ENCODE results near the gene NEU2. TPM values are rescaled to one million over a fixed set of nuclear protein-coding genes. Genes with fewer than 3 reads are reported as not detected.

Gene NEU2
- total RNA-seq, 1 experiment from 2014 or later = not detected

DNA sequence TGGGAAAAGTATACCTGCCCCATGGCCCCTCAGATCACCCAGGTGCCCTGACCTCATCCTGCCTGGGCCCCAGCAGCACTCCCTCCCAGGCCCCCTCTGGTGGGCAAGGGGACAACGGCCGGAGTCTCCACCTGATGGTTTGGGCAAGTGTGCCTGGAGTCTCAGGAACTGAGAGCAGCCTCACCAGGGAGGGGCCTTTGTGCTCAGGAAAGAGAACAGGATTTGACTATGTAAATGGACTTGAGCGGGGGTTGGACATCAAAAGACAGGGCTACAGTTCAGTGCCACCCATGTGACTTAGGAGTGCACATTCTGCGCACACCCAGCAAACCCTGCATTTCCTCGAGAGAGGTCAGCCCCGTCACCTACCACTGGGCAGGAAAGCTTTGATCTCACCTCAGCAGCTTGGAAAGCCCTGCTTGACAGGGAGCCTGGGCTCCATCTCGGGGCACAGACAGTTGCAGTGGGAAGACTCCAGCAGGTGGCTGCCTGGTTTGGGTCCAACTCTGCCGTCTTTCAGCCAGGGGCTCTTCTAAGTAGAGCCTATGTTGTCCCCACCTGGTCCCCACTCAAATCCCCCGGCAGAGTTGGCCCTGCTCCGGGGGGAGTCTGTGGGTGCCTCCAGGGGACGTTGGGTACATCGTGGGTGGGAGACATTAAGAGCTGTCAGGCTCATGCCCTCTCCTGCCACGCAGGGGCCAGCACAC lies 30.9 kb downstream of the NEU2 start:
- no peak overlapping the region for H3T11ph ChIP-seq (ENCODE audit: low read length)
- H3K36me3 Mint-ChIP-seq (ENCODE audit: insufficient read depth in 1 of 3, low read depth in 3 of 3) = no peaks in the 10 kb centered on the region
- H3K27me3 ChIP-seq (ENCODE audit: insufficient read depth, low read length) = no peaks in the 10 kb centered on the region
- no peak overlapping the region for H4K8ac ChIP-seq (replicated peaks; ENCODE audit: insufficient read length, low read depth, low read length)
- no peak overlapping the region for H4K91ac ChIP-seq (ENCODE audit: insufficient read length, low read depth, low read length)
- H2BK5ac ChIP-seq (ENCODE audit: insufficient read length, low read length) = no peak overlapping the region
- no peak overlapping the region for H3K56ac ChIP-seq (ENCODE audit: insufficient read length, low read depth, low read length)
- H2BK15ac ChIP-seq (ENCODE audit: low read depth, low read length) = no peak overlapping the region
- no peak overlapping the region for H4K5ac ChIP-seq (ENCODE audit: insufficient read length, low read depth, low read length)
- H3K23me2 ChIP-seq (ENCODE audit: insufficient read length, low read depth, low read length, poor library complexity, severe bottlenecking) = no peaks in the 10 kb centered on the region
- no peak overlapping the region for H3K23ac ChIP-seq (ENCODE audit: insufficient read length, low read depth, low read length)
- no peaks in the 10 kb centered on the region for H3K9me3 Mint-ChIP-seq
- no peak overlapping the region for H2BK120ac ChIP-seq (ENCODE audit: low read depth, low read length, poor library complexity, severe bottlenecking)
- no peak overlapping the region for H2AK5ac ChIP-seq (ENCODE audit: insufficient read length, low read length)
- H2BK12ac ChIP-seq (ENCODE audit: insufficient read length, low read depth, low read length) = no peak overlapping the region
- H3K4me3 Mint-ChIP-seq = no peak overlapping the region
- H3K27ac ChIP-seq (ENCODE audit: insufficient read length, low read depth, low read length) = no peak overlapping the region
- H4K20me1 ChIP-seq (ENCODE audit: control insufficient read depth, insufficient read depth, insufficient read length) = no peaks in the 10 kb centered on the region
- no peak overlapping the region for H2BK20ac ChIP-seq (ENCODE audit: low read depth, low read length, poor library complexity, severe bottlenecking)
- H3K27ac Mint-ChIP-seq = 0 out of 7 replicates have a peak overlapping the region, but pooled peaks of 1 of the 3 experiments have one; percentile 40
- no peak overlapping the region for H3K4me2 ChIP-seq (ENCODE audit: insufficient read depth, insufficient read length, low read length)
- H3K14ac ChIP-seq (ENCODE audit: insufficient read depth, low read length) = no peak overlapping the region
- peaks cover 12 to 25% of the 10 kb centered on the region in 2 experiments for H3K4me1 Mint-ChIP-seq
- no peak overlapping the region for H3K18ac ChIP-seq (ENCODE audit: insufficient read length, low read depth, low read length)
- no peaks in the 10 kb centered on the region for H3K79me1 ChIP-seq (ENCODE audit: insufficient read depth, low read depth, low read length, poor library complexity, severe bottlenecking)
- H3K79me2 ChIP-seq (ENCODE audit: insufficient read depth, low read length) = no peaks in the 10 kb centered on the region
- no peaks in the 10 kb centered on the region for H3K4me1 ChIP-seq (ENCODE audit: insufficient read depth, low read length)
- H2AFZ ChIP-seq (ENCODE audit: low read length) = no peak overlapping the region
- H3K4ac ChIP-seq (ENCODE audit: low read depth, low read length) = no peak overlapping the region
- DNase-seq = peak; percentile 79
- H3K27me3 Mint-ChIP-seq (ENCODE audit: low read depth) = no peaks in the 10 kb centered on the region
- WGBS (ENCODE audit: extremely low coverage, insufficient read length, low lambda C conversion rate) = no CpG with 5 or more reads among the region's 13 CpGs
- TF ChIP-seq, protein P1, sequence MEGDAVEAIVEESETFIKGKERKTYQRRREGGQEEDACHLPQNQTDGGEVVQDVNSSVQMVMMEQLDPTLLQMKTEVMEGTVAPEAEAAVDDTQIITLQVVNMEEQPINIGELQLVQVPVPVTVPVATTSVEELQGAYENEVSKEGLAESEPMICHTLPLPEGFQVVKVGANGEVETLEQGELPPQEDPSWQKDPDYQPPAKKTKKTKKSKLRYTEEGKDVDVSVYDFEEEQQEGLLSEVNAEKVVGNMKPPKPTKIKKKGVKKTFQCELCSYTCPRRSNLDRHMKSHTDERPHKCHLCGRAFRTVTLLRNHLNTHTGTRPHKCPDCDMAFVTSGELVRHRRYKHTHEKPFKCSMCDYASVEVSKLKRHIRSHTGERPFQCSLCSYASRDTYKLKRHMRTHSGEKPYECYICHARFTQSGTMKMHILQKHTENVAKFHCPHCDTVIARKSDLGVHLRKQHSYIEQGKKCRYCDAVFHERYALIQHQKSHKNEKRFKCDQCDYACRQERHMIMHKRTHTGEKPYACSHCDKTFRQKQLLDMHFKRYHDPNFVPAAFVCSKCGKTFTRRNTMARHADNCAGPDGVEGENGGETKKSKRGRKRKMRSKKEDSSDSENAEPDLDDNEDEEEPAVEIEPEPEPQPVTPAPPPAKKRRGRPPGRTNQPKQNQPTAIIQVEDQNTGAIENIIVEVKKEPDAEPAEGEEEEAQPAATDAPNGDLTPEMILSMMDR (conservative IDR thresholded peaks at IDR 0.05) = peak; percentile 66
- no peak overlapping the region for H3K9ac ChIP-seq (ENCODE audit: extremely low read depth, insufficient read length, low read length)
- no peaks in the 10 kb centered on the region for H3K9me3 ChIP-seq (ENCODE audit: control insufficient read depth, low read depth, low read length)

Measured in H9 (cell line).